ENCODE measurements around the gene LTB4R2.

DNA sequence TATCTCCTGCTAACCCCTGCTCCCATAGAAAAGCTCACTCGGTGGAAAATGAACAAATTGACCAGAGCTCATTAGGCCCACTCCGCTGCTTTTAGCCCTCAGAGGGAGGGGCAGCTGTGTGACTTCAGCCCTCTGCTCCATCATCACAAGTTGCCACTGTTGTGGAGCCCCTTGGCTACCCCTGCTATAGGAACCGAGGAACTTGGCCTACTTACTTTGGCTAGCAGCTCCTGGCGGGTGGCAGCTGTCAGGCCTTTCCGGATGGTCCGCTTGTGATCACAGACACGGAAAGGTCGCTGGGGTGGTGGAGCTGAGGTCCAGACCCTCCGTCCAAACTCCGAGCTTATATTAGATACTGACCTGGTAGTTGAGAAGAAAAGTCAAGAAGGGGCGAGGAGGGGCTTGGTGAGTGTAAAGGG is 2.8 kb upstream of the LTB4R2 start:
- TF ChIP-seq ZNF671 (CRISPR knock-in tag; IDR thresholded peaks at IDR 0.05), result no peak
- TF ChIP-seq, protein P1, sequence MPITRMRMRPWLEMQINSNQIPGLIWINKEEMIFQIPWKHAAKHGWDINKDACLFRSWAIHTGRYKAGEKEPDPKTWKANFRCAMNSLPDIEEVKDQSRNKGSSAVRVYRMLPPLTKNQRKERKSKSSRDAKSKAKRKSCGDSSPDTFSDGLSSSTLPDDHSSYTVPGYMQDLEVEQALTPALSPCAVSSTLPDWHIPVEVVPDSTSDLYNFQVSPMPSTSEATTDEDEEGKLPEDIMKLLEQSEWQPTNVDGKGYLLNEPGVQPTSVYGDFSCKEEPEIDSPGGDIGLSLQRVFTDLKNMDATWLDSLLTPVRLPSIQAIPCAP (CRISPR knock-in tag; IDR thresholded peaks at IDR 0.05), result no peak
- TF ChIP-seq, protein P2, sequence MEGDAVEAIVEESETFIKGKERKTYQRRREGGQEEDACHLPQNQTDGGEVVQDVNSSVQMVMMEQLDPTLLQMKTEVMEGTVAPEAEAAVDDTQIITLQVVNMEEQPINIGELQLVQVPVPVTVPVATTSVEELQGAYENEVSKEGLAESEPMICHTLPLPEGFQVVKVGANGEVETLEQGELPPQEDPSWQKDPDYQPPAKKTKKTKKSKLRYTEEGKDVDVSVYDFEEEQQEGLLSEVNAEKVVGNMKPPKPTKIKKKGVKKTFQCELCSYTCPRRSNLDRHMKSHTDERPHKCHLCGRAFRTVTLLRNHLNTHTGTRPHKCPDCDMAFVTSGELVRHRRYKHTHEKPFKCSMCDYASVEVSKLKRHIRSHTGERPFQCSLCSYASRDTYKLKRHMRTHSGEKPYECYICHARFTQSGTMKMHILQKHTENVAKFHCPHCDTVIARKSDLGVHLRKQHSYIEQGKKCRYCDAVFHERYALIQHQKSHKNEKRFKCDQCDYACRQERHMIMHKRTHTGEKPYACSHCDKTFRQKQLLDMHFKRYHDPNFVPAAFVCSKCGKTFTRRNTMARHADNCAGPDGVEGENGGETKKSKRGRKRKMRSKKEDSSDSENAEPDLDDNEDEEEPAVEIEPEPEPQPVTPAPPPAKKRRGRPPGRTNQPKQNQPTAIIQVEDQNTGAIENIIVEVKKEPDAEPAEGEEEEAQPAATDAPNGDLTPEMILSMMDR (IDR thresholded peaks at IDR 0.05), result no peak
- no peak for TF ChIP-seq NFE2L1 (CRISPR knock-in tag; IDR thresholded peaks at IDR 0.05)
- TF ChIP-seq TEAD4 (CRISPR knock-in tag; IDR thresholded peaks at IDR 0.05), result no peak
- TF ChIP-seq, protein P3, sequence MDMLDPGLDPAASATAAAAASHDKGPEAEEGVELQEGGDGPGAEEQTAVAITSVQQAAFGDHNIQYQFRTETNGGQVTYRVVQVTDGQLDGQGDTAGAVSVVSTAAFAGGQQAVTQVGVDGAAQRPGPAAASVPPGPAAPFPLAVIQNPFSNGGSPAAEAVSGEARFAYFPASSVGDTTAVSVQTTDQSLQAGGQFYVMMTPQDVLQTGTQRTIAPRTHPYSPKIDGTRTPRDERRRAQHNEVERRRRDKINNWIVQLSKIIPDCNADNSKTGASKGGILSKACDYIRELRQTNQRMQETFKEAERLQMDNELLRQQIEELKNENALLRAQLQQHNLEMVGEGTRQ (CRISPR knock-in tag; IDR thresholded peaks at IDR 0.05), result no peak
- no peak for TF ChIP-seq ELF4 (CRISPR knock-in tag; IDR thresholded peaks at IDR 0.05; ENCODE audit: low read depth)
- TF ChIP-seq FOXP1 (CRISPR knock-in tag; IDR thresholded peaks at IDR 0.05; ENCODE audit: borderline replicate concordance), result no peak
- no peak for TF ChIP-seq ZNF423 (CRISPR knock-in tag; IDR thresholded peaks at IDR 0.05)

Measured in WTC11 (cell line).